ENCODE data around the gene COX20. TPM values are rescaled to one million over a fixed set of nuclear protein-coding genes. Genes with fewer than 3 reads are reported as not detected.
A peak's percentile ranks its signal among the peaks of the same experiment; 100 is the strongest.

Gene COX20
- total and polyA plus RNA-seq, 2 of the 4 experiments (the other 2 are of a cell fraction): 13.3 to 27.0 TPM

- peak overlapping the region; percentile 98 for H4K5ac ChIP-seq (ENCODE audit: low read depth, low read length)
- peak overlapping the region; percentile 67; the same call in 2 of the 3 replicates for H2BK15ac ChIP-seq (ENCODE audit: low read depth, low read length)
- peak overlapping the region; percentile 82 for H3K4ac ChIP-seq (ENCODE audit: low read depth, low read length)
- ATAC-seq (ENCODE audit: low read depth): peak; percentile 2; the same call in 1 of the 2 replicates
- peak overlapping the region; percentile 95 for H4K8ac ChIP-seq (ENCODE audit: low read depth in 2 of 2, low read length in 2 of 2)
- peak overlapping the region; percentile 35 for H2AK5ac ChIP-seq (ENCODE audit: low read depth, low read length)
- dilution Hi-C loops (cut with HindIII; ENCODE audit: low sequenced_read_pairs, unreplicated experiment): no loop called here
- peaks cover 35% of the 10 kb centered on the region for H4K20me1 ChIP-seq (ENCODE audit: insufficient read depth, low read length)
- H3K79me1 ChIP-seq (ENCODE audit: low read depth in 1 of 2, low read length in 2 of 2): peaks cover 3 to 6% of the 10 kb centered on the region in 2 experiments; a peak in 2 of 4 replicates
- TF ChIP-seq MAZ (IDR thresholded peaks at IDR 0.05; ENCODE audit: borderline replicate concordance, low read depth, low read length) (no peak), RFX5 (IDR thresholded peaks at IDR 0.05; ENCODE audit: low read depth, low read length) (no peak), USF2 (IDR thresholded peaks at IDR 0.05; ENCODE audit: low read depth, low read length) (no peak), CEBPB (IDR thresholded peaks at IDR 0.05; ENCODE audit: low read depth, low read length) (no peak), ELK1 (IDR thresholded peaks at IDR 0.05; ENCODE audit: borderline replicate concordance, low read depth, low read length) (no peak), RAD21 (IDR thresholded peaks at IDR 0.05; ENCODE audit: low read length) (no peak), SMC3 (IDR thresholded peaks at IDR 0.05; ENCODE audit: low read depth, low read length) (no peak), MAFK (IDR thresholded peaks at IDR 0.05; ENCODE audit: low read depth, low read length) (no peak), MXI1 (IDR thresholded peaks at IDR 0.05; ENCODE audit: borderline replicate concordance, low read depth, low read length) (no peak), FOS (IDR thresholded peaks at IDR 0.05; ENCODE audit: low read depth, low read length) (no peak), POLR2A (IDR thresholded peaks at IDR 0.05; ENCODE audit: low read depth, low read length) (no peak), BHLHE40 (IDR thresholded peaks at IDR 0.05; ENCODE audit: low read depth, low read length) (no peak), RCOR1 (IDR thresholded peaks at IDR 0.05; ENCODE audit: insufficient replicate concordance, low read length) (no peak), NFE2L2 (IDR thresholded peaks at IDR 0.05; ENCODE audit: low read depth, low read length) (no peak)
- H4K91ac ChIP-seq (ENCODE audit: insufficient read depth, low read depth, low read length): peak overlapping the region; percentile 79
- H2AK9ac ChIP-seq (replicated peaks; ENCODE audit: low read depth, low read length, poor library complexity): peak overlapping the region; percentile 37
- no CpG with 5 or more reads among the region's 9 CpGs for WGBS, 2 experiments (ENCODE audit: extremely low coverage in 2 of 2, insufficient read length in 1 of 2)
- H3K9me3 ChIP-seq (ENCODE audit: control insufficient read depth, insufficient read depth, low read length): no peaks in the 10 kb centered on the region
- BruUV-seq (replicated peaks): no TSS peak
- POLR2A ChIA-PET (ENCODE audit: unreplicated experiment): interaction anchor here (1.0 kb wide), 1 partner anchor 99 kb away, joined by 4 read pairs; no protein-coding TSS in a partner anchor
- no peaks in the 10 kb centered on the region for H3K9me1 ChIP-seq (ENCODE audit: insufficient read depth, low read length)
- H3K14ac ChIP-seq (replicated peaks; ENCODE audit: low read depth, low read length): peak overlapping the region; percentile 82
- in situ Hi-C loops (cut with MboI; ENCODE audit: low sequenced_read_pairs): no loop called here
- H2AFZ ChIP-seq (replicated peaks; ENCODE audit: low read length, poor library complexity): peak overlapping the region; percentile 81
- H2BK20ac ChIP-seq (ENCODE audit: low read depth, low read length): peak overlapping the region; percentile 29; the same call in 1 of the 2 replicates
- H3K9ac ChIP-seq (ENCODE audit: low read depth, low read length): peak overlapping the region; percentile 99
- peak overlapping the region; percentile 88 for H3K23ac ChIP-seq (ENCODE audit: low read depth, low read length)
- peak overlapping the region; percentile 96 for H3K4me2 ChIP-seq (ENCODE audit: low read depth, low read length)
- peaks cover 12% of the 10 kb centered on the region for H3K36me3 ChIP-seq (ENCODE audit: control insufficient read depth, insufficient read depth, low read length)
- intact Hi-C loops (cut with micrococcal nuclease): loop anchor here (2.0 kb wide), 1 partner anchor 32 kb away; no protein-coding TSS in a partner anchor
- DNase-seq: no peak
- H2BK120ac ChIP-seq (ENCODE audit: low read depth, low read length): peak overlapping the region; percentile 45
- H3K56ac ChIP-seq (ENCODE audit: extremely low read depth, insufficient read depth, low read length): peak overlapping the region; percentile 94
- H3K18ac ChIP-seq (ENCODE audit: low read depth, low read length): peak overlapping the region; percentile 98
- H3K4me3 ChIP-seq (ENCODE audit: insufficient read depth, low read depth, low read length): peak overlapping the region; percentile 64
- peak overlapping the region; percentile 90 for H2BK5ac ChIP-seq (ENCODE audit: low read depth, low read length, poor library complexity, severe bottlenecking)
- no peaks in the 10 kb centered on the region for H3K27me3 ChIP-seq (ENCODE audit: control insufficient read depth, insufficient read depth, low read length)
- H3K27ac ChIP-seq (ENCODE audit: insufficient read depth, low read length): peak overlapping the region; percentile 99
- H3K4me1 ChIP-seq (ENCODE audit: control insufficient read depth, insufficient read depth, low read length): peaks cover 8% of the 10 kb centered on the region
- CTCF ChIA-PET: interaction anchor here (2.0 kb wide), 1 partner anchor 178 kb away, joined by 8 read pairs; no protein-coding TSS in a partner anchor
These were observed 29.5 kb downstream of the COX20 start for GRCh38 chr1:244865028-244865371.

Data from IMR-90 (cell line).